GM06990 (cell line): Measurements from ENCODE around the gene ELOVL7.

Source experiments
- DNase-seq: peaks from one replicate; pipeline ENCODE4 v3.0.0-alpha.2; 2011; ENCODE audit not compliant: insufficient read length; ENCODE audit errors: extremely low read depth
- H3K27me3 ChIP-seq: replicated peaks from 2 replicates; pipeline ENCODE4 v1.6.0; 2011; ENCODE audit warnings: low read length; ENCODE audit not compliant: control insufficient read depth, insufficient read depth
- H3K36me3 ChIP-seq: 2 replicates; pipeline ENCODE4 v1.5.1; 2011; ENCODE audit warnings: low read length; ENCODE audit not compliant: control insufficient read depth, insufficient read depth
- H3K4me3 ChIP-seq: replicated peaks from 2 replicates; pipeline ENCODE4 v1.5.1; 2011; ENCODE audit warnings: low read depth, mild to moderate bottlenecking, control low read depth, low read length
- TF ChIP-seq, protein P1 (sequence below): IDR thresholded peaks from 2 replicates; pipeline ENCODE4 v1.5.1; 2011; ENCODE audit warnings: low read length, control low read depth, mild to moderate bottlenecking, inconsistent platforms; ENCODE audit not compliant: insufficient read depth, poor library complexity, severe bottlenecking

ELOVL7 gene

DNA sequence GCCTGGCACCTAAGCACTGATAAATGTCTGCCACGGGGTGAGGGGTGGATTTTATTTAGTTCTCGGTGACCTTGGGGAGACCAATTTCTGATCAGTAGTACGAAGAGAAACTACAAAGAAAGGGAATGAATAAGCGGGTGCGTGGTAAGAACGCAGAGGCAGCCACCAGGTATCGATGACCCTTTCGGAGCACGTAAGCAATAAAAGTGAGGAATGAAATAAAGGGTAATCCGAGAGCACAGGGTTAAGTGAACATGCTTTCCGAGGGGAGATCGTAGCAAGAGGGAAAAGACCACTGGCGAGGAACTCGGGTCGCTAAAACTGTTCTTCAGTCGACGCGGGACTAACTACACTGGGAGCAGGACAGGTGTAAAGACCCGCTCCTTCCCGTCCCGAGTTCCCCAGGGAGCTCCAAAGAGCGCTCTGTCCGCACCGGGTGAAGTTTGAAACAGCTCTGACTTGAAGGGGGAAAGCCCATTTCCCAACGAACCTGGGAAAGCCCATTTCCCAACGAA, 1.1 kb downstream of the ELOVL7 start:
- Histone ChIP-seq H3K4me3 (peak overlapping the region; percentile 66; the same call in 1 of the 2 replicates), H3K27me3 (peaks cover 2% of the 10 kb centered on the region; the same call in 1 of the 2 replicates), H3K36me3 (no peaks in the 10 kb centered on the region)
- TF ChIP-seq, protein P1, sequence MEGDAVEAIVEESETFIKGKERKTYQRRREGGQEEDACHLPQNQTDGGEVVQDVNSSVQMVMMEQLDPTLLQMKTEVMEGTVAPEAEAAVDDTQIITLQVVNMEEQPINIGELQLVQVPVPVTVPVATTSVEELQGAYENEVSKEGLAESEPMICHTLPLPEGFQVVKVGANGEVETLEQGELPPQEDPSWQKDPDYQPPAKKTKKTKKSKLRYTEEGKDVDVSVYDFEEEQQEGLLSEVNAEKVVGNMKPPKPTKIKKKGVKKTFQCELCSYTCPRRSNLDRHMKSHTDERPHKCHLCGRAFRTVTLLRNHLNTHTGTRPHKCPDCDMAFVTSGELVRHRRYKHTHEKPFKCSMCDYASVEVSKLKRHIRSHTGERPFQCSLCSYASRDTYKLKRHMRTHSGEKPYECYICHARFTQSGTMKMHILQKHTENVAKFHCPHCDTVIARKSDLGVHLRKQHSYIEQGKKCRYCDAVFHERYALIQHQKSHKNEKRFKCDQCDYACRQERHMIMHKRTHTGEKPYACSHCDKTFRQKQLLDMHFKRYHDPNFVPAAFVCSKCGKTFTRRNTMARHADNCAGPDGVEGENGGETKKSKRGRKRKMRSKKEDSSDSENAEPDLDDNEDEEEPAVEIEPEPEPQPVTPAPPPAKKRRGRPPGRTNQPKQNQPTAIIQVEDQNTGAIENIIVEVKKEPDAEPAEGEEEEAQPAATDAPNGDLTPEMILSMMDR, result no peak
- no peak for DNase-seq

DNA sequence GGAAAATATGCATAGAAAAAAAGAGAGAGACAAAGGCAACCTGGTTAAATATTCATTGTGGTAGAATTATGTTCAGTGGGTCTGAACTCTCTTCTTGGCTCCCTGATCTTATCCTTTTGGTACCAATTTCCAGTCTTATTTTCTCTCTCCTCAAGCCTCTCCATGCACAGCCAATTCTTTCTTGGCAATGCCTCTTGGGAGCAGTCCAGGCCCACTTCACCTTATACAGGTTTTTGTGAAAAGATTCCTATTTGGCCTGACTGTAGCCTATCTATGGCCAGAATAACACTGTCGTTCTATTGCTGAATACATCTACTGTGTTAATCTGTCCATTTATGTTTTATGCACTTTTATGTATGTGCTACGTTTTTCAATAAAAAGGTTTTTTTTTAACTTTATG, 2.7 kb downstream of the ELOVL7 start:
- H3K4me3 ChIP-seq, result no peak overlapping the region
- DNase-seq, result no peak
- H3K36me3 ChIP-seq, result no peaks in the 10 kb centered on the region
- TF ChIP-seq, protein P1, result no peak
- peaks cover 2% of the 10 kb centered on the region; the same call in 1 of the 2 replicates for H3K27me3 ChIP-seq

DNA sequence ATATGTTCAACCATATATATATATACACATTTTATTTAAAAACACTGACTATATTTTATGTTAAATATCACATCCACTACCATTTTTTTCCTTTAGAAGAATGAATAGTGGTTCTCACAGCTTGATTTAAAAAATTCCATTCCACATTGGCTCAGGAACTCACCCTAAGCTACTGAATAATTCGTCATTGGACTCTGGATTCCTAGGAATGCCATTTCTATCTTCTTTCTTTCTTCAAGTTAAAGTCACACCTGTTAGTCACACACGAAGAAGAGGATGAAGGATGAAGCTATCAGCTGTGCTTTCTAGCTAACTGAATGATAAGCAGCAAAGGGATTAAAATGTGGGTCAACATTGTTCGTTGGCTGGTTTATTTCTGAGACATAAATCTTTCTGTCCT, 7.9 kb downstream of the ELOVL7 start:
- Histone ChIP-seq H3K27me3 (no peaks in the 10 kb centered on the region; the same call in 1 of the 2 replicates), H3K36me3 (no peaks in the 10 kb centered on the region), H3K4me3 (no peak overlapping the region)
- DNase-seq, result no peak
- TF ChIP-seq, protein P1, result no peak

DNA sequence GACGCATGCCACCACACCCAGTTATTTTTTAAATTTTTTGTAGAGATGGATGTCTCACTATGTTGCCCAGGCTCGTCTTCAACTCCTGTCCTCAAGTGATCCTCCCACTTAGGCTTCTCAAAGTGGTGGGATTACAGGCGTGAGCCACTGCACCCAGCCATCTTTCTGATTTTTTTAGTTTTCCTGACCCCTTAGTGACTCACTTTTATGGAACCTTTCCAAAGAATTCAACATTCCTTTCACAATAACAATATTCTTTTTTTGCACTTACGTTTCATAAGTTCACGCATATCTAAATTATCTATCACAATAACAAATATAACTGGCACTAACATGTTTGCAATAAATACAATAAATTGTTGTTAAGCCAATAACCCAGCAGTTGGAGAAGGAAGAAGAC, 8.5 kb downstream of the ELOVL7 start:
- TF ChIP-seq, protein P1, result no peak

DNA sequence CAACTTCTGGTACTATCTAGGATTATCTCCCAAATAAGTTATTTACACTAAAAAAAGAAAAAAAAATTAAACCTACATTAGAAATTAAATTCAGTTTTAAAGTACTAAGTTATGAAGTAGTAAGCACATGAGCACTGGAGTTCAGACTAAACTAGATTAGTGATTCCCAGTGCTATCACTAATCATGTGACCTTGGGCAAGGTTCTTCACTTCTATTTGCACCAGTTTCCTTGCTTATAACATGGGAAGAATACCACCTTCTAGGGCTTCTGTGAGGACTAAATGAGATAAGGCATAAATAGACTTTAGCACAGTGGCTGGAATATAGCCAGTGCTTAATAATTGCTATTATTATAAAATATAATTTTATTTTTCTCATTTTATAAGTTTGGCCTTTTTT, 10.5 kb downstream of the ELOVL7 start:
- TF ChIP-seq, protein P1, result no peak
- no peak overlapping the region for H3K4me3 ChIP-seq
- H3K36me3 ChIP-seq, result no peaks in the 10 kb centered on the region
- no peaks in the 10 kb centered on the region; the same call in 1 of the 2 replicates for H3K27me3 ChIP-seq
- DNase-seq, result no peak

More for the DNA sequence above, 8.5 kb downstream of the ELOVL7 start:
- H3K36me3 ChIP-seq, result no peaks in the 10 kb centered on the region
- H3K4me3 ChIP-seq, result no peak overlapping the region
- H3K27me3 ChIP-seq, result no peaks in the 10 kb centered on the region; the same call in 1 of the 2 replicates
- DNase-seq, result no peak

DNA sequence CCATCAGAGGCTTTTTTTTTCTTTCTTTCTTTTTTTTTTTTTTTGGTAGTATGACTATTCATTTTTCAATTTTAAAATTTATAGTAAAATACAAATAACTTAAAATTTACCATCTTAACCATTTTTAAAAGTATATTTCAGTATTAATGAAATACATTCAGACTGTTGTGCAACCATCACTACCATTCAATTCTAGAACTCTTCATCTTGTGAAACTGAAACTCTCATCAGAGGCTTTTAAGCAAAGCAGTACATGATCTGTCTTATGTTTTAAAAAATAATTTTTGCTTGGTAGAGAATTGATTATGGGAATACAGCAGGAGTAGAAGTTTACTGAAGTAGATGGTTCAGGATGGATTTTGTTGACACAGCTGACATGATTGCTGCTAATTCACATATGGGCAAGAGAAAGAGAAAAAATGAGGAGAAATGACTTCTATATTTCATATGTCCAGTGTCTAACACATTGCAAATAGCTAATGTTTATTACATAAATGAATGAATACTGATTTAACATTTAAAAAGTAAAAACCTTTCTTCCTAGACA, 13.4 kb downstream of the ELOVL7 start:
- peak; percentile 6 for DNase-seq
- H3K4me3 ChIP-seq, result no peak overlapping the region
- H3K36me3 ChIP-seq, result no peaks in the 10 kb centered on the region
- no peaks in the 10 kb centered on the region for H3K27me3 ChIP-seq
- TF ChIP-seq, protein P1, result no peak
